HG03039 (cell line): ENCODE data around the gene ESYT2.

Source experiments
- ATAC-seq: cut with Tn5 transposase; IDR thresholded peaks from one replicate; pipeline ENCODE4 v1.9.1; 2021; ENCODE audit warnings: mild to moderate bottlenecking, moderate library complexity; ENCODE audit not compliant: unreplicated experiment

The ESYT2 gene

DNA sequence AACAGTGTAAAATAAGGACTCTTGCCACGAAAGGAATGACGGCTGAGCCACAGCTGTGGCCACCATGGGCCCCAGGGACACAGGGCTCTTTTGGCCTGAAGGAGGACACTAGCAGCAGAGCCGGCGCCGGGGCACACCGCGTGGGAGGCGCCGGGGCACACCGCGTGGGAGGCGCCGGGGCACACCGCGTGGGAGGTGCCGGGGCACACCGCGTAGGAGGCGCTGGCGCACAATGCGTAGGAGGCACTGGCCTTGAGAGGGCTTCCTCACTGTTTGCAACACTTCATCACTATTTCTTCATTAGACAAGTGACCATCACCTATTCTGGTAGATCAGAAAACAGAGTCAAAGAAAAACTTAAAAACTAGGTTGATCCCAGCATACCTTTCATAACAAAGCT, 23.4 kb downstream of the ESYT2 start:
- ATAC-seq: no peak

DNA sequence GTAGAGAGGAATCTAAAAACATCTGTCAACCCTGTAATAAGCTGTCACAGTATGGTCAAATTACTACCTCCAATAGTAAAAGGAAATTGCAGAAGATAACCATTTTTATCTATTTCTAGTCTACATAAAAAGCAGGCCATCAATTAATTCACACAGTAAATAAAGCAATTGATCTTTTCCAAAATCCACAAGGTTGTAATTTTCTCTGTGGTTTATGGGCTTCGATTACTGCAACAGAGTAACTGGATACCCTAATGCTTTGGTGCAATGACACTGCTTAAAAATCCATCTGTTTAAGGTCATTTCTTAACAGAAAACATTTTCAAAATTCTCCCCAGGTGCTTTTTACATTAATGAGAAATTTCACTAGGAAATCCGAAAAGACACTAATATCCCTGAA, 23.9 kb downstream of the ESYT2 start:
- ATAC-seq: no peak

DNA sequence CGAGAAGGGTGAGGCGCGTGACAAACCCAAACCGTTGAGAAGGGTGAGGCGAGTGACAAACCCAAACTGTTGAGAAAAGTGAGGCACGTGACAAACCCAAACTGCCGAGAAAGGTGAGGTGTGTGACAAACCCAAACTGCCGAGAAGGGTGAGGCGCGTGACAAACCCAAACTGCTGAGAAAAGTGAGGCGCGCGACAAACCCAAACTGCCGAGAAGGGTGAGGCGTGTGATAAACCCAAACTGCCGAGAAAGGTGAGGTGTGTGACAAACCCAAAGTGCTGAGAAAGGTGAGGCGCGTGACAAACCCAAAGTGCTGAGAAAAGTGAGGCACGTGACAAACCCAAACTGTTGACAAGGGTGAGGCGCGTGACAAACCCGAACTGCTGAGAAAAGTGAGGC, 25.0 kb downstream of the ESYT2 start:
- ATAC-seq: no peak

DNA sequence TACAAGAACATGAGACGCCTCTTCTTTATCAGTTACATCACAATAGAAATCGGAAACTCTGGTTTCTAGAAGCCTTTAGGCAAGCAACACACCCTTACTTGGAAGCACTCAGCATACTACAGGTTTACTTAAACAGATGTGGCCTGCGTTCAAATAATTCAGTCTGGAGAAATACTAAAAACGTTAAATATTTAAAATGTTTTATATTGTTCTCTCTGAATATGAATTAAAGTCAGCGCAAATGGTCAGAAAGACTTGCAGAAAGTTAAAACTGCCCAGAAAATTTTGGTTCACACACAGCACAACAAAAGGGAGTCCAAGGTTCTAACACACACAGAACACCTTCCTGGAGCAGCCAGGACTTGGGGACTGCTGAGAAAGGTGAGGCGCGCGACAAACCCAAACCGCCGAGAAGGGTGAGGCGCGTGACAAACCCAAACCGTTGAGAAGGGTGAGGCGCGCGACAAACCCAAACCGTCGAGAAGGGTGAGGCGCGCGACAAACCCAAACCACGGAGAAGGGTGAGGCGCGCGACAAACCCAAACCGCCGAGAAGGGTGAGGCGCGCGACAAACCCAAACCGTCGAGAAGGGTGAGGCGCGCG, 25.8 kb downstream of the ESYT2 start:
- ATAC-seq: no peak

DNA sequence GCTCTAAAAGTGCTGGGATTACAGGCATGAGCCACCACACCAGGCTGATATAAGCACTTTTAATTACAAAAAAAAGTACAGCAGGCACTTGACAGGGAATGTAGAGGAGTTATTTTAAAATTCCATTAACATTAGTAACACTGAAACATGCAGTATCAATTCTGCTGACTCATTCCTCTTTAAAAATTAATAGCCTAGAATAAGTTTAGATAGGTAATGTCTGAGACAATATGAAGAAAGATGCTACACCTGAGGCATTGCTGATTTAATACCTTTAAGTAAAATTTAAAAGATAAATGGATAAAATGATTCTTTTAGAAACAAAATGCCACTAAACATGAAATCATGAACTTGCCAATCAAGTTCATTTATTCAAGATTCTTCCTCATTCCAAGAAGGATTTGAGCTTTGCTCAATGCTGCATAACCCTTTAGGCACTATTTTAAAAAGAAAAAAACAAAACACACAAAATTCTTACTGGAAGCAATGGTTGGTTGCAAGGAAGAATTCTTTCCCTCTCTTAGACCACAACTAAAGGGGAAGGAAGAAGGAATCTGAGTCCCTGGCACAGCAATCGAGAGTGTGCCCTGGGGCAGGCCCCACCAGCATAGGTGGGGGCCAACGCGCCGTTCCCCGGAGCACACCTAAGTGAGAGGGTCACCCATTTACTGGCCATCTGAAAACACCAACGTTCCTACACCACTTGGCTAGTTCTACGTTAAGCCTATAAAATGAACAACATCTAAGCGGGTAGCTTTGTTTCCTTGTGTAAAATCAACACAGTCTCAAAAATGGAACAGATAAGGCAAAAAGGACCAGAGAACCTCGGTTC, 26.6 kb downstream of the ESYT2 start:
- ATAC-seq: no peak

DNA sequence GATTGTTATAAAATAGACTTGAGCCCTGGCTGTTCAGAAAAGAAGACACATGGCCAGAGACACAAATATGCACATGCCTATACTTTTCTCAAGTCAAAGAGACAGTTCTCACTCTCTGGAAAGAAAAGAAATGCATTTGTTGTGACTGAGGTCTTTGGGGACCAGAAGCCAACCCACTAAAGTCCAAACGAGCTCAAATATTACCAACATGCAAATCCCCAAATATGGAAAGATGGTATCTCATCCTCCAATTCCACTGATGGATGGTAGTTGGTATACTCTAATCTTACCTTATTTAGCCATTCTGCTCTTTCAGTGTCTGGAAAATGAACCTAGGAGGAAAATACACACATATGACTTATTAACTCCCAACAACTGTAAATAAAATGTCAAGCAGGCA, 30.6 kb downstream of the ESYT2 start:
- no peak for ATAC-seq

DNA sequence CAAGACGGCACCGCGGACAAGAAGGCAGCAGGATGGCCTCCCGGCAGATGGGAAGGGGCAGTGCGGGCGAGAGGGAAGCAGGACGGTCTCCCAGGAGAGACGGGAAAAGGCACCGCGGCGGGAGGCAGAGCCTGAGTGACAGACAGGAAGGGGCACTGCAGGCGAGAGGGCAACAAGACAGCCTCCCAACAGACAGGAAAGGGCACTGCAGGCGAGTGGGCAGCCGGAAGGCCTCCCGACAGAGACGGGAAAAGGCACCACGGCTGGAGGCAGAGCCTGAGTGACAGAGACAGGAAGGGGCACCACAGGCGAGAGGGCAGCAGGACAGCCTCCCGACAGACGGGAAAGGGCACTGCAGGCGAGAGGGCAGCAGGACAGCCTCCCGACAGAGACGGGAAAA, 32.6 kb downstream of the ESYT2 start:
- no peak for ATAC-seq

DNA sequence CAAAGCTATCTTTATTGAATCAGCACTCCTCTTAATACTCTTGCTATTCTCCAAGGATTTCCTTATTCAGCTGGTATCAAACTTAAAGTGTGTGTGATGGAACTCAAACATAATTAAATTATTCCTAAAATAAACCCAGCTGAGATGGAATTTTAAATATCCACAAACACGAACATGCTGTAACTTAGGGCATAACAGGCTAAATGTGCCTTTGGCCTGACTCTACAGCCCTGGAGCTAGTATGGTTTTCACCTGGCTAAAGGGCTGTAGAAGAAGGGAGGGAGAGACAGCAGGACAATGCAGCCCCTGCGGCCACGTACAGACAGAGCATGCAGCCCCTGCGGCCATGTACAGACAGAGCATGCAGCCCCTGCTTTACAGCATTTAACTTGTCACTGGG, 34.0 kb downstream of the ESYT2 start:
- ATAC-seq: no peak

DNA sequence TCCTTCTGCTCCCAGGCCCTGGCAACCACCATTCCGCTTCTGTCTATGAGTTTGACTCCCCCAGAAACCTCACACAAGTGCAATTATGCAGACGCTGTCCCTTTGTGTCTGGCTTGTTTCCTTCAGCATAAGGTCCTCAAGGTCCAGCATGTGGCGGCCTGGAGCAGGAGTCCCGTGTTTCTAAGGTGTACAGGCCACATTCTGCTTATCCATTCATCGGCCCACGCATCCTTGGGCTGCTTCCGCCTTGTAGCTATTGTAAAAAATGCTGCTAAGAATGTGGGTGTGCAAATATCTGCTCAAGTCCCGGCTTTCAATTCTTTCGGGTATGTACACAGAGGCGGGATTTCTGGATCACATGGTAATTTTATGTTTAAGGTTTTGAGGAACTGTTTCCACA, 38.2 kb downstream of the ESYT2 start:
- ATAC-seq: no peak

DNA sequence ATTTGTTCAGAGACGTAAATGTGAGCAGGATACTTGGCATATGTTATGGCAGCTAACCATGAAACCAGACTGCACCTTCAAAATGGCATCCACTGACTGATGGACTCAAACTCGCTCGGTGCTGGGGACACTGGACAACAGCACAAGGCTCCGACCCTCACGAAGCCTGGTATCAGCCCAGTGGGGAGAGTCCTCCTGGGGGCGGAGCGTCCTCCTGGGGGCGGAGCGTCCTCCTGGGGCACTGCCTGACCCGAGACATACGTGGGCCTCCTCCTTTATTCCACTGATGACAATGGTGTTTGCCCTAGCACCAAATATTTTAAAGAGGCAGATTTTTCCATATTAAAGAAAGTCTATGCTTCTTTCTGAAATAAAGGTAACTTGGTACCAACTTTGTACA, 39.5 kb downstream of the ESYT2 start:
- ATAC-seq: no peak

DNA sequence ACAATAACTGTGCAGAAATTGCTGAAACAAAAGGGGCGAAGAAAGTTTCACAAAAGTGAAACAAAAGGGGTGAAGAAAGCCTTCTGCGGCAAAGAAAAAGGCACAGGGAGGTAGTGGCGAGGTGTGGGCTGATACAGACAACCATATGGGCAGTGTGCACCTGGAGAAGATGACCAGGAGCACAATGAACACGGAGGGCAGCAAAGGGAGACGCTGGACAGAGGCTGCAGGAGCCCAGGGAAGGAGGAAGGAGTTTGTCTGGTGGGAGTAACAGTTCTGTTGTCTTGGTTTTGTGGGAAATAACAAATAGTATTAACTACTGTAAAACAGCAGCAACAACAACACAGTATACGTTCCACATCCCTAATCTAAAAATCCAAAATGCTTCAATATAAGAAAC, 42.4 kb downstream of the ESYT2 start:
- ATAC-seq: no peak

DNA sequence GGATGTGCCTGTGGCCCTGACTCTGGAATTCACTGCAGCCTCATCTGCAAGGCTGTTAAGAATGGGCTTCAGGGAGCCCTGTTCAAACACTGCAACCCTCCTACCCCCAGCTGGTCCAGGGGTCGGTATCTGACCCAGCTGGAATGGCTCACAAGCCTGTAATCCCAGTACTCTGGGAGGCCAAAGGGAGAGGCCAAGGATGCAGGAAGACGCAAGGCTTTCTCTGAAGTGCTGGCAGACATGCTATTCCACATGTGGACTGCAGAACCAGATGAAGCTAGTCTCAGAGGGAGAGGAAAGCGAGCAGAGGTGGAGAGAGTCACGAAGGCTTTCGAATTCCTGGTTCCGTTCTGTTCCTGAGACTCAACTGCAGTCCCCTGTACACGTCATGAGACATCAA, 45.0 kb downstream of the ESYT2 start:
- ATAC-seq: no peak

DNA sequence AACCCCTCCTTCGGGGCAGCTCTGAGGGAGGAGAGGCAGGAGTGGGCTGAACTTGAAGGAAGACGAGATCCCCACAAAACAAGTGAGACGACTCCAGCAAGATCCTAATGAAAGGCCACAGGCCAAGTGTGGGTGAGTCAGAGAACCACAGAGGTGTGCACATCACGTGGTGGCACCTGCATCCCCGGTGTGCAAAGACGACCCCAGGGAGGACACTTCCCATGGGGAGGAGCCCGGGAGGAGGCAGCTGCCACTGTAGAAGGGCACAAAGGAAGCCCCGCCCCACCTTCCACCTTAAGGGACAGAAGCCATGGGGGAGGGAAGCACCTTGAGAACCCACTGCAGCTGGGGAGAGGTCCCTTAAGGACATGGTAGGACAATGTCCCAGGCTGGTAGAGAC, 45.7 kb downstream of the ESYT2 start:
- no peak for ATAC-seq

DNA sequence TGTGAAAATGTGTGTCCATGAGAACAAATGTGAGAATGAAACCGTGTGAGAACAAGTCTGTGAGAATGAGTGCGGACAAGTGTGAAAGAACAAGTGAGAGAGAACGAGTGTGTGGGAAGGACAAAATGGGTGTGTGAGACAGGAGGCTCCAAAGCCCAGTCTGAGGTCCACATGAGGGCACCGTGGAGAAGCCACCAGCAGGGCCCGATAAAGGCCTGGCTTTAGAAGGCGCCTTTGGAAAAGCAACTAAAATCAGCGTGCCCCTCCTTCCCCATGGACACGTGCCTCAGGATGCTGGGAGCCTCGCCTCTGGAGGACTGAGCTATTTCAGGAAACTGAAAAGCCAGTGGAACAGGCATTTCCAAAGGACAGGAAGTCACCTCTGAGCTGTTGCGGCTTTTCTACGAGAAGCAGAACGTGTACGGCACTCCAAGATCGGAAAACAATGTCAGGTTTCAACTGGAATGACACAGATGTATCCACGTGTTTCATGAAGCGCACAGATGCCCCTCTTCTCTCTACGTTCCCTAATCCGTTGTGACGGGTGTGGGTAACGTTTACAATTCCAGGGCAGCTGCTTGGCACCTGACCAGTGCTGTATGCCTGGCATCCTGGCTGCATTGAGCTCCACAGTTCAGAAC, 46.4 kb downstream of the ESYT2 start:
- no peak for ATAC-seq

DNA sequence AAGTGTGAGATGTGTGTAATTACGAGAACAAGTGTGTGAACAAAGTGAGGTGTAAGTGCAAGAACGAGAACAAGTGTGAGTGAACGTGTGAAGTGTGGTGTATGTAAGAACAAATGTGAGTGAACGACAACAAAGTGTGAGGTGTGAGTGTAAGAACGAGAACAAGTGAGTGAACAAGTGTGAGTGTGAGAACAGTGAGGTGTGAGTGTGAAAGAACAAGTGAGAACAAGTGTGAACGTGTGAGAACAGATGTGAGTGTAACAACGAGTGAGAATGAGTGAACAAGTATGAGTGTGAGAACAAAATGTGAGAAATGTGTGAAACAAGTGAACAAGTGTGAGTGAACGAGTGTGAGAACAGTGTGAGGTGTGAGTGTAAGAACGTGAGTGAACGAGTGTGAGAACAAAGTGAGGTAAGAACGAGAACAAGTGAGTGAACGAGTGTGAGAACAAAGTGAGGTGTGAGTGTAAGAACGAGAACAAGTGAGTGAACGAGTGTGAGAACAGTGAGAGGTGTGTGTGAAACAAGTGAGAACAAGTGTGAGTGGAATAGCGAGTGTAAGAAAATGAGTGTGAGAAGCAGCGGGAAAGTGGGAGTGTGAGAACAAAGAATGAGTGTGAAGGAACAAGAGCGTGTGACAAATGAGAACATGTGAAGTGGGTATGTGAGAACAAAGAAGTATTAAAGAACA, 47.2 kb downstream of the ESYT2 start:
- ATAC-seq: no peak

DNA sequence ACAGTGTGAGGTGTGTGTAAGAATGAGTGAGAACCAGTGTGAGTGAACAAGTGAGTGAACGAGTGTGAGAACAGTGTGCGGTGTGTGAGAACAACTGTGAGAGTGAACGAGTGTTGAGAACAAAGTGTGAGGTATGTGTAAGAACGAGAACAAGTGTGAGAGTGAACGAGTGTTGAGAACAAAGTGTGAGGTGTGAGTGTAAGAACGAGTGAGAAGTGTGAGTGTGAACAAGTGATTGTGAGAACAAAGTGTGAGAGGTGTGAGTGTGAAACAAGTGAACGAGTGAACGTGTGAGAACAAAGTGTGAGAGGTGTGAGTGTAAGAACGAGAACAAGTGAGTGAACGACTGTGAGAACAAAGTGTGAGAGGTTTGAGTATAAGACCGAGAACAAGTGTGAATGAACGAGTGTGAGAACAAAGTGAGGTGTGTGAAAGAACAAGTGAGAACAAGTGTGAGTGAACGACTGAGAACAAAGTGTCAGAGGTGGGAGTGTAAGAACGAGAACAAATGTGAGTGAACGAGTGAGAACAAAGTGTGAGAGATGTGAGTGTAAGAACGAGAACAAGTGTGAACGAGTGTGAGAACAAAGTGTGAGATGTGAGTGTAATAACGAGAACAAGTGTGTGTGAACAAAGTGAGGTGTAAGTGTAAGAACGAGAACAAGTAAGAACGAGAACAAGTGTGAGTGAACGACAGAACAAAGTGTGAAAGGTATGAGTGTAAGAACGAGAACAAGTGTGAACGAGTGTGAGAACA, 47.9 kb downstream of the ESYT2 start:
- no peak for ATAC-seq

DNA sequence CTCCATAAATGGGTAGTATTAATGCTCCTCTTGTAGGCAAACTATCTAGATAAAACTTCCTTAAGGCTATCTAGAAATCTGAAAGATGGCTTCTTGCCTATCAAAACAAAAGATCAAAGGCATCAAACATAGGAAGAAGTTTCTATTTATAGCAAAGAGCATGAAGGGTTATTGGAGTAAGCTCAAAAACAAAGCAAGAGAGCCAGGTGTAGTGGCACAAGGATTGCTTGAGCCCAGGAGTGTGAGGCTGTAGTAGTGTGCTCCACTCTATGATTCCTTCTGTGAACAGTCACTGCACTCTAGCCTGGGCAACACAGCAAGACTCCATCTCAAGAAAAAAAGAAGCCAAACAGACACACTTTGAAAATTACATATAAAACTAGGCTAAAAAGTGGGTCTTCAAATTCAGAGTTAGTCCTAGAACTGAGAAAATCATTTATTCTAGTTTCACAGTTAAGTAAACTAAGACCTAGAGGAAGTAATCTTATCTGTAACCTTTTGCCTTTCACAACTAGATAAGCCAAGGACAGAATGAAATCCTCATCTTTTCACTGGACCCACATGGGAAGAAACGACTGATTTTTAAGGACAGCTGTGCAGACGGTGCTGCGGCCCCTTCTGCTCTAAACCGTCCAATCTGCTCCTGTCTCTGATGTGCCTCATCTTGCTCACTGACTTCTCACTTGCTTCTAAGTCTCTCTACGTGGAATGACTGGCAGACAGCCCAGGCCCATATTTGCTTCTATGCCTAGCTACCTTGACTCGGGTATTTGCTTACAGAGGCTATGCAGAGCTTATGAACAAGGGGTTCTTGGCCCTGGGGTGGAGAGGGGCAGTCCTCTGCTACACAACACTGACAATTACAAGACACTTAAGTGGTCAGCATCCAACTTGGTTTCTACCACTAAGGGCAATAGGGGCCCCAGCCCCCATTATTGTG, 50.0 kb downstream of the ESYT2 start:
- ATAC-seq: no peak

DNA sequence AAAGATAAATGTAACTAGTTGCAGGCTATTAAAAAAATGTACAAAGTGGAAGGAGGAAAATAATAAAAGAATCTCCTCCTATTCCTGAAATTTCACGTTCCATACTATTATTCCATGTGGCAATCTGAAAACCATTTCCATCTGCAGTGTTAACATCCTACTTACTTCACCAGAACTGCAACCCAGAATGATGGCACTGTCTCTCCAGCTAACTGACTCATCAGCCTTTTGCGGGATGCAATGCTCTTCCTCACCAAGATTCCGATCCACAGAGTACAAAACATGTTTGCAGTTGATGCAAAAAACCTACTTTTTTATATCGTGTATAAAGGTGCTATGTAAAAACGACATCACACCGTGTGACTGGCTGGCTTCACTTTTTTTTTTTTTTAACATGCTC, 50.8 kb downstream of the ESYT2 start:
- ATAC-seq: no peak

DNA sequence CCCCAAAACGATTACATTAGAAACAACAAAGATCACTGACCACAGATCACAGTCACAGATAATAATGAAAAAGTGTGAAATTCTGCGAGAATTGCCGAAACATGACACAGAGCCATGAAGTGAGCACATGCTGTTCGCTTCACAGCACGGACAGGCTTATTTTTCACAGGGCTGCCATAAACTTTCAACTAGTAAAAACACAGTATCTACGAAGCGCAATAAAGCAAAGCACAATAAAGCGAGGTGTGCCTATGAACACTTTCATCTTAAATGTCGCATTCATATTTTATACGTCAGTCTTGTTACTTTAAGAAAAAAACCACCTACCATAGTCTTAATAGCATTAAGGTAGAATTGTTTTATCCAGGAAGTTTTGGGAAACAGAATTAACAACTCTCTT, 51.5 kb downstream of the ESYT2 start:
- no peak for ATAC-seq

DNA sequence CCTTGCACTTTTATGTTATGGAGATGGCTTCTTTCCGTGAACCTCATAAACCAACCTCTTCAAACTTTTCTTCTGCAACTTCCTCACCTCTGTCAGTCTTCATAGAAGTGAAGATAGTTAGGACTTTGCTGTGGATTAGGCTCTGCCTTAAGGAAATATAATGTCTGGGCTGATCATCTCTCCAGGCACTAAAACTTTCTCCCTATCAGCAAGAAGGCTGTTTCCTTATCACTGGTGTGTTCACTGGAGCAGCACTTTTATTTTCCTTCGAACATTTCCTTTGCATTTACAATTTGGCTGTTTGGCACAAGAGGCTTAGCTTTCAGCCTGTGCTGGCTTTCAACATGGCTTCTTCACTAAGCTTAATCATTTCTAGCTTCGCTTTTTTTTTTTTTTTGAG, 52.8 kb downstream of the ESYT2 start:
- no peak for ATAC-seq
